Astrocyte (in vitro differentiated cells and primary cell): Measurements from ENCODE around the gene JPH4. TPM values are rescaled to one million over a fixed set of nuclear protein-coding genes. Genes with fewer than 3 reads are reported as not detected.
A peak's percentile ranks its signal among the peaks of the same experiment; 100 is the strongest.

ENCODE experiments used
- DNase-seq: peaks from one replicate; pipeline ENCODE4 v3.0.0-alpha.2; 2010; ENCODE audit warnings: low read depth
- FAIRE-seq: peaks from 2 replicates; lab custom pipeline; 2011; peaks lifted over from hg19 to GRCh38; lab: Jason Lieb, UNC
- H2AFZ ChIP-seq: 2 replicates; pipeline ENCODE4 v1.6.0; 2012; ENCODE audit warnings: low read depth, low read length, inconsistent platforms
- H3K27ac ChIP-seq: 2 replicates; pipeline ENCODE4 v1.5.1; 2011; ENCODE audit warnings: low read depth, low read length, inconsistent platforms
- H3K27me3 ChIP-seq: 2 replicates; pipeline ENCODE4 v1.6.0; 2011; ENCODE audit warnings: low read length, inconsistent platforms; ENCODE audit not compliant: insufficient read depth
- H3K36me3 ChIP-seq: 2 replicates; pipeline ENCODE4 v1.5.1; 2011; ENCODE audit warnings: low read length, inconsistent platforms; ENCODE audit not compliant: insufficient read depth
- H3K4me1 ChIP-seq: 2 replicates; pipeline ENCODE4 v1.5.1; 2011; ENCODE audit warnings: low read length, inconsistent platforms; ENCODE audit not compliant: insufficient read depth
- H3K4me2 ChIP-seq: 2 replicates; pipeline ENCODE4 v1.6.0; 2012; ENCODE audit warnings: low read length, inconsistent platforms
- H3K4me3 ChIP-seq: 2 replicates; pipeline ENCODE4 v1.5.1; 2011; ENCODE audit warnings: low read depth, mild to moderate bottlenecking, low read length, inconsistent platforms; ENCODE audit not compliant: insufficient read depth
- H3K79me2 ChIP-seq: 2 replicates; pipeline ENCODE4 v1.6.0; 2012; ENCODE audit warnings: mild to moderate bottlenecking, low read length, inconsistent platforms; ENCODE audit not compliant: insufficient read depth
- H3K9ac ChIP-seq: 2 replicates; pipeline ENCODE4 v1.6.0; 2012; ENCODE audit warnings: mild to moderate bottlenecking, low read length, inconsistent platforms
- H3K9me3 ChIP-seq: 2 replicates; pipeline ENCODE4 v1.5.1; 2012; ENCODE audit warnings: low read depth, mild to moderate bottlenecking, low read length, inconsistent platforms; ENCODE audit not compliant: insufficient read depth
- H4K20me1 ChIP-seq: 2 replicates; pipeline ENCODE4 v1.6.0; 2012; ENCODE audit warnings: low read length, inconsistent platforms; ENCODE audit not compliant: insufficient read depth
- H3K27ac Mint-ChIP-seq: one replicate; pipeline ENCODE4 v1.8.0; 2021; ENCODE audit warnings: mild to moderate bottlenecking, mixed read lengths; ENCODE audit not compliant: unreplicated experiment
- H3K27me3 Mint-ChIP-seq: one replicate; pipeline ENCODE4 v1.8.0; 2021; ENCODE audit warnings: low read depth, mixed read lengths; ENCODE audit not compliant: unreplicated experiment
- H3K36me3 Mint-ChIP-seq: one replicate; pipeline ENCODE4 v1.8.0; 2021; ENCODE audit warnings: low read depth, mixed read lengths; ENCODE audit not compliant: unreplicated experiment
- H3K4me1 Mint-ChIP-seq: one replicate; pipeline ENCODE4 v1.8.0; 2021; ENCODE audit warnings: low read depth, mixed read lengths; ENCODE audit not compliant: unreplicated experiment
- H3K4me3 Mint-ChIP-seq: one replicate; pipeline ENCODE4 v1.8.0; 2021; ENCODE audit warnings: mild to moderate bottlenecking, moderate library complexity, mixed read lengths; ENCODE audit not compliant: unreplicated experiment
- H3K9me3 Mint-ChIP-seq: one replicate; pipeline ENCODE4 v1.8.0; 2021; ENCODE audit warnings: mild to moderate bottlenecking, mixed read lengths; ENCODE audit not compliant: unreplicated experiment
- CTCF ChIP-seq: IDR thresholded peaks from 2 replicates; pipeline ENCODE4 v1.5.1; 2011; ENCODE audit warnings: low read depth, mild to moderate bottlenecking, inconsistent platforms, low read length, moderate library complexity; ENCODE audit not compliant: insufficient read depth
- EZH2 ChIP-seq: IDR thresholded peaks from 2 replicates; pipeline ENCODE4 v1.6.1; 2012; ENCODE audit warnings: mild to moderate bottlenecking, low read length, inconsistent platforms; ENCODE audit not compliant: insufficient read depth
- total RNA-seq: library from RNA; stranded (reverse); gene quantifications from 2 replicates; pipeline ENCODE4 v1.2.1, GENCODE V29; 2021

Gene JPH4
- total RNA-seq, 1 donor from 2014 or later = 1.1 TPM

- no peaks in the 10 kb centered on the region for H3K27me3 ChIP-seq
- H3K9me3 ChIP-seq = no peaks in the 10 kb centered on the region
- Mint-ChIP-seq H3K27me3 (no peaks in the 10 kb centered on the region), H3K36me3 (peaks cover 9% of the 10 kb centered on the region), H3K4me3 (no peak overlapping the region), H3K4me1 (peaks cover 41% of the 10 kb centered on the region), H3K9me3 (peaks cover 2% of the 10 kb centered on the region), H3K27ac (no peak overlapping the region)
- no peak overlapping the region for H2AFZ ChIP-seq
- H3K9ac ChIP-seq = no peak overlapping the region
- H3K4me3 ChIP-seq = no peak overlapping the region
- no peak for TF ChIP-seq CTCF
- no peak for TF ChIP-seq EZH2
- peaks cover 3% of the 10 kb centered on the region for H3K4me1 ChIP-seq
- no peaks in the 10 kb centered on the region for H3K36me3 ChIP-seq
- H3K79me2 ChIP-seq = no peaks in the 10 kb centered on the region
- FAIRE-seq (no peak), DNase-seq (no peak)
- no peaks in the 10 kb centered on the region for H4K20me1 ChIP-seq
- no peak overlapping the region for H3K4me2 ChIP-seq
- no peak overlapping the region for H3K27ac ChIP-seq
Observed at GRCh38 chr14:23542261-23542660, 36.3 kb downstream of the JPH4 start.

DNA sequence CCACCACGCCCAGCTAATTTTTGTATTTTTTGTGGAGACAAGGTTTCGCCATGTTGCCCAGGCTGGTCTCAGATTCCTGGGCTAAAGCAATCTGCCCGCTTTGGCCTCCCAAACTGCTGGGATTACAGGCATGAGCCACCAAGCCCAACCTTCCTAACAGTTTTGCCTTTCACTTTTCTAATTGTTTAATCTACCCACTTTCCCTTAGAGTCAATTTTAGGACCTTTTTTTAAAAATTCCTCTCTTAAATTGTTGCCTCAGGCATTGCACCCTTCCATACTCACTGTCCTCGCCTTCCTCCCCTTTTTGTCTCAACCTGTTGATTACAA is 38.5 kb downstream of the JPH4 start:
- no peak overlapping the region for H3K4me3 Mint-ChIP-seq
- no peak overlapping the region for H3K27ac ChIP-seq
- H3K36me3 Mint-ChIP-seq = peaks cover 9% of the 10 kb centered on the region
- no peak for DNase-seq
- H3K4me2 ChIP-seq = no peak overlapping the region
- peaks cover 3% of the 10 kb centered on the region for H3K4me1 ChIP-seq
- H3K9ac ChIP-seq = no peak overlapping the region
- FAIRE-seq = no peak
- peak overlapping the region; percentile 62 for H3K27ac Mint-ChIP-seq
- H3K27me3 Mint-ChIP-seq = no peaks in the 10 kb centered on the region
- H3K4me3 ChIP-seq = no peak overlapping the region
- no peaks in the 10 kb centered on the region for H3K9me3 Mint-ChIP-seq
- H3K9me3 ChIP-seq = no peaks in the 10 kb centered on the region
- no peak overlapping the region for H2AFZ ChIP-seq
- no peaks in the 10 kb centered on the region for H3K36me3 ChIP-seq
- peaks cover 31% of the 10 kb centered on the region for H3K4me1 Mint-ChIP-seq
- TF ChIP-seq CTCF (no peak), EZH2 (no peak)
- no peaks in the 10 kb centered on the region for H3K27me3 ChIP-seq
- no peaks in the 10 kb centered on the region for H4K20me1 ChIP-seq
- no peaks in the 10 kb centered on the region for H3K79me2 ChIP-seq

DNA sequence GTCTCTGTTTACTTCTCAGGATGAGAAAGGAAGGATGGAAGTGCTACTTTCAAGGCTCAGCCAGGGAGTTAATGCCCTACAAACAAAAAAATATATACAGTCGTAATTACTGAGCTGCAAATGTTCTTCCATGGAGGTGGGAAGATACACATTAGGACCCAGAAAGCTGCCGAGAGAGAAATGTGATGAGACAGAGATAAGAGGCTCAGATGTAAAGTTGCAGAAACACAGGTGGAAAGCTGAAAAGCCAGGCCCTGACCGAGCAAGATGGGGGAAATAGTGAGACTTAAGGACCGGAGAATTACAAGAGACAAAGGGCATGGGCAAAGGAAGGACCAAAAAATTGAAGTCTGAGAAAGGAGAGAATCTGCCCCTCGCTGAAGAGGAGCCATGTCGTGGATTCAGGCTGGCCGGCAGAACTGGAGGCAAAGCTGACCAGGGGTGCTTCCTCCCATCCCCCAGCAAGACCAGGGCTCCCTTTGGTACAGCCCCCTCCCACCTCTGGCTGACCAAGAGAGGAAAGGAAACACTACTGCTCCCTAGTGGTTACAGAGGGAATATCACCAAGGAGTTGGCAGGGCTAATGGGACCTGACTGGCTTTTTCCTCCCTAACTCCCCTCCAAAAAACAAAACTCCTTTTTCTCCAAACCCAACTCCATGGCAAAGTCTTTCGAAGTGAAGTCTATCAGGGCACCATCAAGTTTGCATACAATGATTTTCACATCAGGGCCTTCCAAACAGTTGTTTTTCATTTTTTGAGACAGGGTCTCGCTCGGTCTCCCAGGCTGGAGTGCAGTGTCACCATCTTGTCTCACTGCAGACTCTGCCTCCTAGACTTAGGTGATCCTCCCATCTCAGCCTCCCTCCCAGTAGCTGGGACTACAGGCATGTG is 39.1 kb downstream of the JPH4 start:
- peak overlapping the region; percentile 43 for H3K4me3 Mint-ChIP-seq
- no peak overlapping the region for H3K27ac ChIP-seq
- peak overlapping the region; percentile 37 for H3K27ac Mint-ChIP-seq

More for the DNA sequence above, 39.1 kb downstream of the JPH4 start:
- no peaks in the 10 kb centered on the region for H3K79me2 ChIP-seq
- no peak for FAIRE-seq
- no peaks in the 10 kb centered on the region for H3K9me3 ChIP-seq
- H3K4me2 ChIP-seq = no peak overlapping the region
- H3K36me3 ChIP-seq = no peaks in the 10 kb centered on the region
- TF ChIP-seq CTCF = peak; percentile 54
- TF ChIP-seq EZH2 = no peak
- Mint-ChIP-seq H3K36me3 (peaks cover 8% of the 10 kb centered on the region), H3K9me3 (no peaks in the 10 kb centered on the region), H3K4me1 (peaks cover 26% of the 10 kb centered on the region), H3K27me3 (no peaks in the 10 kb centered on the region)
- H3K27me3 ChIP-seq = no peaks in the 10 kb centered on the region
- H4K20me1 ChIP-seq = no peaks in the 10 kb centered on the region
- no peak overlapping the region for H3K9ac ChIP-seq
- no peak overlapping the region for H3K4me3 ChIP-seq
- peaks cover 3% of the 10 kb centered on the region for H3K4me1 ChIP-seq
- no peak for DNase-seq
- no peak overlapping the region for H2AFZ ChIP-seq
